K562 (cell line): ENCODE data around the gene BTNL8. TPM values are rescaled to one million over a fixed set of nuclear protein-coding genes. Genes with fewer than 3 reads are reported as not detected.

Source experiments
- ATAC-seq: fragments of 200-7000 bp; cut with Tn5 transposase; 3 replicates; pipeline ENCODE4 v1.9.1; 2020; ENCODE audit warnings: moderate library complexity
- BruUV-seq: library from RNA; stranded (reverse); fragments of 400-500 nt; replicated peaks from 2 replicates; lab custom pipeline; 2021; lab: Mats Ljungman, UMichigan
- CTCF ChIA-PET: fragments of 300-600 bp; formaldehyde crosslinking; extraction: SDS; loops from one replicate; lab custom pipeline; 2021; ENCODE audit warnings: low intra/inter-chr PET ratio; lab: Yijun Ruan, JAX
- POLR2A ChIA-PET: fragments of 300-600, 350-650 bp; sonication (Branson Sonifier 250); formaldehyde crosslinking; extraction: SDS; loops from one replicate; lab custom pipeline; 2021; ENCODE audit warnings: antibody characterized with exemption, inconsistent platforms; lab: Yijun Ruan, JAX
- DNase-seq, 4 experiments: peaks; one replicate each; pipeline versions ENCODE4 v3.0.0 to v3.0.0-alpha.2; 2011 to 2018; ENCODE audit warnings: low spot score in 3 of 4, mixed read lengths in 3 of 4; ENCODE audit errors: extremely low read depth in 1 of 4
- FAIRE-seq: peaks from 2 replicates; lab custom pipeline; 2011; peaks lifted over from hg19 to GRCh38; lab: Jason Lieb, UNC
- H2AFZ ChIP-seq: 2 replicates; pipeline ENCODE4 v1.6.0; 2011; ENCODE audit warnings: low read depth, low read length, control low read depth, inconsistent platforms
- H3K27ac ChIP-seq: fragments of 200-600 bp; 3 replicates; pipeline ENCODE4 v1.8.0; 2011; ENCODE audit warnings: low read depth, mild to moderate bottlenecking, control low read depth, inconsistent platforms, low read length, moderate library complexity, mixed read lengths; ENCODE audit errors: extremely low read depth
- H3K27me3 ChIP-seq, 2 experiments: fragments of 300-600 bp in 1 of 2; 2 replicates in 1 of 2; 3 replicates in 1 of 2; pipeline versions ENCODE4 v1.6.0 to v1.8.0; 2011; ENCODE audit warnings: inconsistent platforms in 2 of 2, low read length in 2 of 2, mild to moderate bottlenecking in 1 of 2, mixed read lengths in 1 of 2, moderate library complexity in 1 of 2; ENCODE audit not compliant: control insufficient read depth in 2 of 2, insufficient read depth in 2 of 2
- H3K36me3 ChIP-seq: fragments of 300-600 bp; 3 replicates; pipeline ENCODE4 v1.8.0; 2011; ENCODE audit warnings: mild to moderate bottlenecking, low read length, inconsistent platforms; ENCODE audit not compliant: control insufficient read depth, insufficient read depth
- H3K4me1 ChIP-seq, 2 experiments: fragments of 200-600 bp in 1 of 2; replicated peaks in 1 of 2; 2 replicates in 1 of 2; 3 replicates in 1 of 2; pipeline versions ENCODE4 v1.5.1 to v1.8.0; 2011; ENCODE audit warnings: inconsistent platforms in 2 of 2, low read length in 2 of 2, mild to moderate bottlenecking in 1 of 2, mixed read lengths in 1 of 2, moderate library complexity in 1 of 2; ENCODE audit not compliant: control insufficient read depth in 2 of 2, insufficient read depth in 2 of 2
- H3K4me2 ChIP-seq: 2 replicates; pipeline ENCODE4 v1.6.1; 2011; ENCODE audit warnings: low read length, control low read depth, inconsistent platforms, mixed read lengths; ENCODE audit not compliant: insufficient read depth
- H3K4me3 ChIP-seq: fragments of 200-600 bp; sonication (generic), shearing (Covaris generic); 2 replicates; pipeline ENCODE4 v1.5.1; 2016; ENCODE audit warnings: control low read depth, inconsistent platforms
- H3K79me2 ChIP-seq: fragments of 200-600 bp; 3 replicates; pipeline ENCODE4 v1.8.0; 2011; ENCODE audit warnings: low read length, inconsistent platforms; ENCODE audit not compliant: control insufficient read depth, insufficient read depth
- H3K9ac ChIP-seq, 2 experiments: 2 replicates each; pipeline versions ENCODE4 v1.6.0 to v1.6.1; 2011; ENCODE audit warnings: low read depth in 2 of 2, low read length in 2 of 2, control low read depth in 1 of 2, inconsistent platforms in 1 of 2, mild to moderate bottlenecking in 1 of 2, mixed read lengths in 1 of 2; ENCODE audit not compliant: insufficient read depth in 1 of 2
- H3K9me1 ChIP-seq: one replicate; pipeline ENCODE4 v1.6.0; 2011; ENCODE audit warnings: inconsistent platforms, mild to moderate bottlenecking, low read length, moderate library complexity; ENCODE audit not compliant: control insufficient read depth, insufficient read depth
- H3K9me3 ChIP-seq: replicated peaks from 2 replicates; pipeline ENCODE4 v1.5.1; 2011; ENCODE audit warnings: low read depth, low read length, inconsistent platforms; ENCODE audit not compliant: control insufficient read depth, insufficient read depth
- H4K20me1 ChIP-seq: replicated peaks from 2 replicates; pipeline ENCODE4 v1.6.1; 2011; ENCODE audit warnings: low read length, inconsistent platforms, mixed read lengths; ENCODE audit not compliant: control insufficient read depth, insufficient read depth
- ARNT ChIP-seq, 2 experiments: fragments of 450-650 bp; IDR thresholded peaks; 2 replicates each; pipeline ENCODE4 v1.6.1; 2016; ENCODE audit warnings: mild to moderate bottlenecking in 1 of 2
- BDP1 ChIP-seq: IDR thresholded peaks from 3 replicates; pipeline ENCODE4 v1.6.1; 2011; ENCODE audit not compliant: insufficient read length, insufficient read depth
- BHLHE40 ChIP-seq: IDR thresholded peaks from 2 replicates; pipeline ENCODE4 v1.6.1; 2011; ENCODE audit warnings: low read length, improper control_type of control experiment
- CREM ChIP-seq: IDR thresholded peaks from 2 replicates; pipeline ENCODE4 v1.6.1; 2014; ENCODE audit warnings: antibody characterized with exemption, low read depth
- DACH1 ChIP-seq: fragments of 450-650 bp; IDR thresholded peaks from 2 replicates; pipeline ENCODE4 v1.6.1; 2018; ENCODE audit not compliant: partially characterized antibody
- POLR2H ChIP-seq: IDR thresholded peaks from 2 replicates; pipeline ENCODE4 v1.6.1; 2016; ENCODE audit warnings: missing genetic modification characterization, low read depth, mild to moderate bottlenecking, control low read depth, missing compliant biosample characterization, moderate library complexity
- XRCC4 ChIP-seq: IDR thresholded peaks from one replicate; pipeline ENCODE4 v1.6.1; 2011; ENCODE audit not compliant: insufficient read depth, insufficient read length; ENCODE audit errors: extremely low read depth
- ZNF253 ChIP-seq: fragments of 250-450 bp; sonication (Bioruptor Pico); conservative IDR thresholded peaks from 2 replicates; pipeline ENCODE4 v1.6.1; 2021; ENCODE audit warnings: mild to moderate bottlenecking
- ZSCAN29 ChIP-seq: fragments of 450-650 bp; IDR thresholded peaks from 2 replicates; pipeline ENCODE4 v1.6.1; 2017
- WGBS: fragments of 100-300 bp; shearing (Covaris generic); methylation state at CpG from one replicate; pipeline ENCODE4 v1.1.6; 2016; ENCODE audit warnings: low coverage, mixed read lengths; ENCODE audit not compliant: insufficient coverage; ENCODE audit errors: missing lambda C conversion rate; 5-methylcytosine and 5-hydroxymethylcytosine counted together
- in situ Hi-C: fragments of 300-500 bp; cut with MboI; formaldehyde crosslinking; loops from 4 replicates; pipeline ENCODE4 v1.15.0; 2018; ENCODE audit warnings: inconsistent platforms, mixed read lengths
- intact Hi-C: fragments of 100-400 bp; cut with micrococcal nuclease; formaldehyde crosslinking; loops from 2 replicates; pipeline ENCODE4 v1.14.2; 2022
- polyA plus RNA-seq, 8 experiments: library from polyadenylated mRNA; depleted of rRNA in 4 of 8; stranded (reverse) in 5 of 8; unstranded in 3 of 8; fragments of >200 nt; fragmentation: Nextera tagmentation in 2 of 8; fragmentation: Illumina TruSeq in 1 of 8; extraction: Ambion mirVana in 2 of 8; extraction: Trizol in 1 of 8; gene quantifications; 2 replicates each; pipeline versions ENCODE4 v1.2.1 to v1.2.3, GENCODE V29; 2011 to 2014; ENCODE audit warnings: inconsistent platforms in 1 of 8, missing spikeins in 1 of 8
- total RNA-seq, 7 experiments: library from RNA; depleted of rRNA in 6 of 7; stranded (reverse); fragments of >200 nt in 6 of 7; fragmentation: Illumina TruSeq in 2 of 7; extraction: Trizol in 2 of 7; gene quantifications; 2 replicates each; pipeline versions ENCODE4 v1.2.1 to v1.2.3, GENCODE V29; 2011 to 2021; ENCODE audit warnings: low replicate concordance in 1 of 7
- TF ChIP-seq, protein P1 (sequence below), 3 experiments: IDR thresholded peaks in 2 of 3; conservative IDR thresholded peaks in 1 of 3; 2 replicates each; pipeline ENCODE4 v1.5.1; 2011 to 2012; ENCODE audit warnings: low read length in 3 of 3, mild to moderate bottlenecking in 3 of 3, control low read depth in 2 of 3, improper control_type of control experiment in 1 of 3, inconsistent platforms in 1 of 3, low read depth in 1 of 3, mixed read lengths in 1 of 3, moderate library complexity in 1 of 3; ENCODE audit not compliant: insufficient read depth in 2 of 3
- TF ChIP-seq, protein P2 (sequence below): sonication (generic); formaldehyde crosslinking; IDR thresholded peaks from 2 replicates; pipeline ENCODE4 v1.8.0; 2022; ENCODE audit warnings: mild to moderate bottlenecking, missing genetic modification reagents
- TF ChIP-seq, protein P3 (sequence below): IDR thresholded peaks from 2 replicates; pipeline ENCODE4 v1.6.1; 2011; ENCODE audit not compliant: insufficient read length; ENCODE audit errors: extremely low read depth

Gene BTNL8
- total and polyA plus RNA-seq, 9 of the 15 experiments (the other 6 are each of a cell fraction or from before 2014, with no cell fraction given): 0.04 to 0.18 (median 0.07) TPM; not detected in 6

DNA sequence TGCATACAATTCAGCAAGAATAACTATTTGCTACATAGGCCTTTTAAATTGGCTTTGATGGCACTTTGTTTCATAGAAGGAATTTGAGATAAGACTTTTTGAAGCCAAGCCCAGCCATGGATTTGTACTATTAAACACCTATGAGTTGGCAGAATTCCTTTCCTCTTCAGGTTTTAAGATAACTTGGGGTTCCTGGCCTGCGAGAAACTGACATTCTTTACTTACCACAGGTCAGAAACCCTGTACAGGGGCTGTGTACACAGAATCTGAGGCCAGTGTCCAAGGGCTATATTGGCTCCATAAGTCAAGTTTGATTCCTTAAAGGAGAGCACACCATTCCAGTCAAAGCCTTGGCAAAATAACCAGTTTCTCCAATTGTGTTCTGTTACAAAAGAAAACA is 78.9 kb downstream of the BTNL8 start:
- TF ChIP-seq, protein P1, sequence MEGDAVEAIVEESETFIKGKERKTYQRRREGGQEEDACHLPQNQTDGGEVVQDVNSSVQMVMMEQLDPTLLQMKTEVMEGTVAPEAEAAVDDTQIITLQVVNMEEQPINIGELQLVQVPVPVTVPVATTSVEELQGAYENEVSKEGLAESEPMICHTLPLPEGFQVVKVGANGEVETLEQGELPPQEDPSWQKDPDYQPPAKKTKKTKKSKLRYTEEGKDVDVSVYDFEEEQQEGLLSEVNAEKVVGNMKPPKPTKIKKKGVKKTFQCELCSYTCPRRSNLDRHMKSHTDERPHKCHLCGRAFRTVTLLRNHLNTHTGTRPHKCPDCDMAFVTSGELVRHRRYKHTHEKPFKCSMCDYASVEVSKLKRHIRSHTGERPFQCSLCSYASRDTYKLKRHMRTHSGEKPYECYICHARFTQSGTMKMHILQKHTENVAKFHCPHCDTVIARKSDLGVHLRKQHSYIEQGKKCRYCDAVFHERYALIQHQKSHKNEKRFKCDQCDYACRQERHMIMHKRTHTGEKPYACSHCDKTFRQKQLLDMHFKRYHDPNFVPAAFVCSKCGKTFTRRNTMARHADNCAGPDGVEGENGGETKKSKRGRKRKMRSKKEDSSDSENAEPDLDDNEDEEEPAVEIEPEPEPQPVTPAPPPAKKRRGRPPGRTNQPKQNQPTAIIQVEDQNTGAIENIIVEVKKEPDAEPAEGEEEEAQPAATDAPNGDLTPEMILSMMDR (IDR thresholded peaks at IDR 0.05 in 2 of 3, conservative IDR thresholded peaks at IDR 0.05 in 1 of 3; ENCODE audit: insufficient read depth in 2 of 3, low read depth in 1 of 3, low read length in 3 of 3): no peak
- no peak for TF ChIP-seq ZNF253 (CRISPR knock-in tag)
- TF ChIP-seq ARNT (IDR thresholded peaks at IDR 0.05): no peak
- TF ChIP-seq DACH1: no peak
- TF ChIP-seq BHLHE40: no peak
- TF ChIP-seq, protein P2, sequence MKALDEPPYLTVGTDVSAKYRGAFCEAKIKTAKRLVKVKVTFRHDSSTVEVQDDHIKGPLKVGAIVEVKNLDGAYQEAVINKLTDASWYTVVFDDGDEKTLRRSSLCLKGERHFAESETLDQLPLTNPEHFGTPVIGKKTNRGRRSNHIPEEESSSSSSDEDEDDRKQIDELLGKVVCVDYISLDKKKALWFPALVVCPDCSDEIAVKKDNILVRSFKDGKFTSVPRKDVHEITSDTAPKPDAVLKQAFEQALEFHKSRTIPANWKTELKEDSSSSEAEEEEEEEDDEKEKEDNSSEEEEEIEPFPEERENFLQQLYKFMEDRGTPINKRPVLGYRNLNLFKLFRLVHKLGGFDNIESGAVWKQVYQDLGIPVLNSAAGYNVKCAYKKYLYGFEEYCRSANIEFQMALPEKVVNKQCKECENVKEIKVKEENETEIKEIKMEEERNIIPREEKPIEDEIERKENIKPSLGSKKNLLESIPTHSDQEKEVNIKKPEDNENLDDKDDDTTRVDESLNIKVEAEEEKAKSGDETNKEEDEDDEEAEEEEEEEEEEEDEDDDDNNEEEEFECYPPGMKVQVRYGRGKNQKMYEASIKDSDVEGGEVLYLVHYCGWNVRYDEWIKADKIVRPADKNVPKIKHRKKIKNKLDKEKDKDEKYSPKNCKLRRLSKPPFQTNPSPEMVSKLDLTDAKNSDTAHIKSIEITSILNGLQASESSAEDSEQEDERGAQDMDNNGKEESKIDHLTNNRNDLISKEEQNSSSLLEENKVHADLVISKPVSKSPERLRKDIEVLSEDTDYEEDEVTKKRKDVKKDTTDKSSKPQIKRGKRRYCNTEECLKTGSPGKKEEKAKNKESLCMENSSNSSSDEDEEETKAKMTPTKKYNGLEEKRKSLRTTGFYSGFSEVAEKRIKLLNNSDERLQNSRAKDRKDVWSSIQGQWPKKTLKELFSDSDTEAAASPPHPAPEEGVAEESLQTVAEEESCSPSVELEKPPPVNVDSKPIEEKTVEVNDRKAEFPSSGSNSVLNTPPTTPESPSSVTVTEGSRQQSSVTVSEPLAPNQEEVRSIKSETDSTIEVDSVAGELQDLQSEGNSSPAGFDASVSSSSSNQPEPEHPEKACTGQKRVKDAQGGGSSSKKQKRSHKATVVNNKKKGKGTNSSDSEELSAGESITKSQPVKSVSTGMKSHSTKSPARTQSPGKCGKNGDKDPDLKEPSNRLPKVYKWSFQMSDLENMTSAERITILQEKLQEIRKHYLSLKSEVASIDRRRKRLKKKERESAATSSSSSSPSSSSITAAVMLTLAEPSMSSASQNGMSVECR (CRISPR knock-in tag): no peak
- TF ChIP-seq ZSCAN29: no peak
- TF ChIP-seq CREM: no peak
- TF ChIP-seq, protein P3, sequence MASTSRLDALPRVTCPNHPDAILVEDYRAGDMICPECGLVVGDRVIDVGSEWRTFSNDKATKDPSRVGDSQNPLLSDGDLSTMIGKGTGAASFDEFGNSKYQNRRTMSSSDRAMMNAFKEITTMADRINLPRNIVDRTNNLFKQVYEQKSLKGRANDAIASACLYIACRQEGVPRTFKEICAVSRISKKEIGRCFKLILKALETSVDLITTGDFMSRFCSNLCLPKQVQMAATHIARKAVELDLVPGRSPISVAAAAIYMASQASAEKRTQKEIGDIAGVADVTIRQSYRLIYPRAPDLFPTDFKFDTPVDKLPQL: no peak
- no peak for TF ChIP-seq XRCC4
- no peak for TF ChIP-seq POLR2H
- no peak for TF ChIP-seq BDP1
- no peak for FAIRE-seq
- Histone ChIP-seq H3K9ac (no peak overlapping the region), H3K79me2 (no peaks in the 10 kb centered on the region), H4K20me1 (no peaks in the 10 kb centered on the region), H3K36me3 (no peaks in the 10 kb centered on the region), H3K27me3 (no peaks in the 10 kb centered on the region), H3K4me1 (no peaks in the 10 kb centered on the region), H3K4me3 (no peak overlapping the region), H3K27ac (no peak overlapping the region), H3K9me1 (no peaks in the 10 kb centered on the region), H2AFZ (no peak overlapping the region), H3K4me2 (no peak overlapping the region), H3K9me3 (no peaks in the 10 kb centered on the region)
- WGBS: no CpG with 5 or more reads among the region's 1 CpG
- no TSS peak for BruUV-seq
- ChIA-PET CTCF (no interaction called here), POLR2A (no interaction called here)
- intact Hi-C loops: no loop called here
- in situ Hi-C loops: no loop called here
- no peak for DNase-seq
- ATAC-seq: no peak
